Testis (tissue), 2 donors: ENCODE results near the gene CALU.

Source experiments
- CTCF ChIP-seq, 3 experiments: fragments of 450-650 bp in 2 of 3; fragments of 200-600 bp in 1 of 3; sonication (generic) in 1 of 3; IDR thresholded peaks; one replicate each; pipeline ENCODE4 v1.5.1; 2016 to 2019; ENCODE audit warnings: antibody characterized with exemption in 3 of 3, mild to moderate bottlenecking in 2 of 3, moderate library complexity in 1 of 3
- POLR2A ChIP-seq: fragments of 450-650 bp; IDR thresholded peaks from one replicate; pipeline ENCODE4 v1.6.1; 2017; ENCODE audit warnings: antibody characterized with exemption, mild to moderate bottlenecking, moderate library complexity

DNA sequence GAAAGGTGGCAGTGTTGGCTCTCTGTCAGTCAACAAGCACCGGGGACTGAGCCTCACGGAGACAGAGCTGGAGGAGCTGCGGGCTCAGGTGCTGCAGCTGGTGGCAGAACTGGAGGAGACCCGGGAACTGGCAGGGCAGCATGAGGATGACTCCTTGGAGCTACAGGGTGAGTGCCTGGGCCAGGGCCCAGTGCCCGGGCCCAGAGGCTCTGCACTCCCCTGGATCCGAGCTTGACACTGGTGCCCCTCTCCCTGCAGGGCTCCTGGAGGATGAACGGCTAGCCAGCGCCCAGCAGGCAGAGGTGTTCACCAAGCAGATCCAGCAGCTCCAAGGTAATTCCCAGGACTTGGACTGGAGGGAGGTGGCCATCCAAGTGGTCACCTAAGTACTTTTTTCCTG, 55.3 kb downstream of the CALU start:
- TF ChIP-seq CTCF (IDR thresholded peaks at IDR 0.05): no peak
- TF ChIP-seq POLR2A: no peak
